Measurements from ENCODE around the gene EEPD1. TPM values are rescaled to one million over a fixed set of nuclear protein-coding genes. Genes with fewer than 3 reads are reported as not detected.

EEPD1 gene
- total RNA-seq, 1 donor from 2014 or later = 0.61 TPM

DNA sequence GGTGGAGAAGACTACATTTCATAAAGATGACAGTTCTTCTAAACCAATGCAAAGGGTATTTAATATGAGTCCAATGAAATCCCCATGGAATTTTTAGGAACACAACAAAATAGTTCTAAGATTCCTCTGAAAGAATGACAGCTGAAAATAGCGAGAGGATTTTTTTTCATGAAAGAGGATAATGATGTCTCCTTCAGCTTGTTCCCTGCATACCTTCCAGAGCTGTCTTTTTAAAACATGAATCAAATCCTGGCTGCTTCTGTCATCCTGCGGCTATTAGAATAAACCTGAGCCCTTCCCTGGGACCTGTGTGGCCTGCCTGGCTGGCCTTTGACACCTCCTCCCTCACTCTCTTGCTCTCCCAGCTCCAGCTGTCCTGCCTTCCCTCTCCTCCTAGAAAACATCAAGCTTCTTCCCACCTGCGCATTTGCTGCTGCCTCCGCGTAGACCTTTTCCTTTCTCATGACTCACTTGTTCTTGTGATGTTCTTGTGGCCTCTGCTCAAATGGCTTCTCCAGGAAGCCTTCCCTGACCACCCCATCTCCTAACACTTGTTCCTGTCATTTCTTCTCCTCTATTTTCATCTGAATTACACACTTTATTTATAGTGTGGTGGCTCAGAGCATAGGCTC lies 57.4 kb downstream of the EEPD1 start:
- H3K36me3 Mint-ChIP-seq (ENCODE audit: low read depth) = no peaks in the 10 kb centered on the region
- intact Hi-C loops (cut with micrococcal nuclease) = no loop called here
- no peak overlapping the region for H3K4me3 Mint-ChIP-seq
- no peaks in the 10 kb centered on the region for H3K9me3 Mint-ChIP-seq
- H3K27ac Mint-ChIP-seq = no peak overlapping the region
- DNase-seq = no peak
- H3K27me3 Mint-ChIP-seq = peaks cover 2% of the 10 kb centered on the region
- H3K4me1 Mint-ChIP-seq = peaks cover 15% of the 10 kb centered on the region

GRCh38 chr7:36214608-36215456 lies 61.8 kb downstream of the EEPD1 start:
- no peak for DNase-seq
- Mint-ChIP-seq H3K36me3 (ENCODE audit: low read depth) (no peaks in the 10 kb centered on the region), H3K27ac (no peak overlapping the region), H3K4me1 (peaks cover 2% of the 10 kb centered on the region), H3K27me3 (peaks cover 8% of the 10 kb centered on the region), H3K4me3 (no peak overlapping the region), H3K9me3 (no peaks in the 10 kb centered on the region)
- intact Hi-C loops (cut with micrococcal nuclease) = no loop called here

DNA sequence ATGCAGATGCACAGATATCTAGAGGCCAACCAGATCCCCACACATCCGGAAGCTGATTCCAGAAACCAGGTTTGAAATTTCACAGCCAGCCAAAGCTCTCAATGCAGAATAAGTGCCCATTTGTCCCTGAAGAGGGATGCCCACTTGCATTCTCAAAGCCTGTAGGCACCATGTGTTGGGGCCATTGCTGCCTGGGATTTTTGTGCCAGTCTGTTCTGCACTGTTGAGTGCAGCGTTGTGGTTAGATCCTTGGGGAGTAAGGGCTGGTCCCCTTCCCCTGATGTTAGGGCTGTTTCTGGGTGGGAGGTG lies 62.4 kb downstream of the EEPD1 start:
- H3K4me1 Mint-ChIP-seq = peaks cover 2% of the 10 kb centered on the region
- no peaks in the 10 kb centered on the region for H3K9me3 Mint-ChIP-seq
- intact Hi-C loops (cut with micrococcal nuclease) = no loop called here
- H3K36me3 Mint-ChIP-seq (ENCODE audit: low read depth) = no peaks in the 10 kb centered on the region
- no peak overlapping the region for H3K4me3 Mint-ChIP-seq
- no peak for DNase-seq
- peaks cover 9% of the 10 kb centered on the region for H3K27me3 Mint-ChIP-seq
- no peak overlapping the region for H3K27ac Mint-ChIP-seq

- H3K4me1 Mint-ChIP-seq = peaks cover 2% of the 10 kb centered on the region
- H3K4me3 Mint-ChIP-seq = no peak overlapping the region
- no peaks in the 10 kb centered on the region for H3K9me3 Mint-ChIP-seq
- no peaks in the 10 kb centered on the region for H3K36me3 Mint-ChIP-seq (ENCODE audit: low read depth)
- H3K27me3 Mint-ChIP-seq = peaks cover 12% of the 10 kb centered on the region
- no peak for DNase-seq
- H3K27ac Mint-ChIP-seq = no peak overlapping the region
- intact Hi-C loops (cut with micrococcal nuclease) = no loop called here
These were observed 63.1 kb downstream of the EEPD1 start for GRCh38 chr7:36216063-36216684.

DNA sequence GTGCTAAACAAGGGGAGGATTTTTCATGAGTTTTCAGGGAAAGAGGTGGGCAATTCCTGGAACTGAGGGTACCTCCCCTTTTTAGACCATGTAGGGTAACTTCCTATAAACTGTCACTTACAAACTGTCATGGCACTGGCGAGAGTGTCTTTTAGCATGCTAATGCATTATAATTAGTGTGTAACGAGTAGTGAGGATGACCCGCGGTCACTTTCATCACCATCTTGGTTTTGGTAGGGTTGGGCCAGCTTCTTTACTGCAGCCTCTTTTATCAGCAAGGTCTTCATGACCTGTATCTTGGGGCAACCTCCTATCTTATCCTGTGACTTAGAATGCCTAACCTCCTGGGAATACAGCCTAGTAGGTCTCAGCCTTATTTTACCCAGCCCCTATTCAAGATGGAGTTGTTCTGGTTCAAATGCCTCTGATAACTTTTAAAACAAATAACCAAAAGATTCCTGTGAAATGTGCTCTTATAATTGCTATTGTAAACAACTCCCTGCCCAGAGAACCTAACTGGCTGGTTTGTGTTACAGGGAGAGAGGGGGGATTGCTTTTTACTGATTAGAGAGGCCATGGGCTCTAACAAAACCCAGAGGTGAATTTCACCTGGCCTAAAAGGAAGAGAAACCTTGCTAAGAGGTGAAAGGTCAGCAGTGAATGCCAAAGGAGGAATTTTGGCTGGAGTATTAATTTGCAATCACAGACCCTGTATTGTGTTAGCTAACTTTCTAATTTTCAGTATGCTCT lies 64.3 kb downstream of the EEPD1 start:
- Mint-ChIP-seq H3K27me3 (peaks cover 13% of the 10 kb centered on the region), H3K36me3 (ENCODE audit: low read depth) (no peaks in the 10 kb centered on the region)
- intact Hi-C loops (cut with micrococcal nuclease) = no loop called here

GRCh38 chr7:36217961-36218284 lies 64.9 kb downstream of the EEPD1 start:
- no peaks in the 10 kb centered on the region for H3K36me3 Mint-ChIP-seq (ENCODE audit: low read depth)
- H3K27me3 Mint-ChIP-seq = peaks cover 13% of the 10 kb centered on the region
- no peak overlapping the region for H3K27ac Mint-ChIP-seq
- peaks cover 2% of the 10 kb centered on the region for H3K4me1 Mint-ChIP-seq
- no peak overlapping the region for H3K4me3 Mint-ChIP-seq
- no peak for DNase-seq
- intact Hi-C loops (cut with micrococcal nuclease) = no loop called here
- H3K9me3 Mint-ChIP-seq = no peaks in the 10 kb centered on the region

More for the DNA sequence above, 64.3 kb downstream of the EEPD1 start:
- H3K27ac Mint-ChIP-seq = no peak overlapping the region
- H3K4me3 Mint-ChIP-seq = no peak overlapping the region
- H3K4me1 Mint-ChIP-seq = peaks cover 2% of the 10 kb centered on the region
- no peaks in the 10 kb centered on the region for H3K9me3 Mint-ChIP-seq
- no peak for DNase-seq

- no peaks in the 10 kb centered on the region for H3K4me1 Mint-ChIP-seq
- H3K36me3 Mint-ChIP-seq (ENCODE audit: low read depth) = no peaks in the 10 kb centered on the region
- no peak overlapping the region for H3K4me3 Mint-ChIP-seq
- no peak for DNase-seq
- intact Hi-C loops (cut with micrococcal nuclease) = no loop called here
- H3K27ac Mint-ChIP-seq = no peak overlapping the region
- H3K27me3 Mint-ChIP-seq = peaks cover 14% of the 10 kb centered on the region
- no peaks in the 10 kb centered on the region for H3K9me3 Mint-ChIP-seq
These were observed 66.4 kb downstream of the EEPD1 start for GRCh38 chr7:36219429-36219828.

DNA sequence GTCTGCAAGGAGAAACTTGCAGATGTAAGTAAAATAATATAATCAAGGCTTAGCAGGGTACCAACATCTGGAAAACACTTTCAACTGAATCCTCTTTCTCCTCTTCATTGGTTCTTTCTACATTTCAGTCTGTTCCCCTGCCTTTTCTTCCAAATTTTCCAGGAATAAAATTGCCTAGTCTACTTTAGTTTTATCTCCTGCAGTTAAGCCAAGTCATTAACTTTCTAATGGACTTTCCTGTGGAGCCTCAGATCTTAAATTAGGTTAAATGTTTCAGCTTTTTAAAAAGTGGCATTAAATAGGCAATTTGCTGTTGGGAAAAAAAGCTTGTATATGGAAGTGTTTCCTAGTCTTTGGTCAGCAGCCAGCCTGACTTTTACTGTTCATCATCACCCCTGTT lies 70.8 kb downstream of the EEPD1 start:
- no peak overlapping the region for H3K27ac Mint-ChIP-seq
- no peaks in the 10 kb centered on the region for H3K4me1 Mint-ChIP-seq
- no peaks in the 10 kb centered on the region for H3K36me3 Mint-ChIP-seq (ENCODE audit: low read depth)
- intact Hi-C loops (cut with micrococcal nuclease) = no loop called here
- H3K9me3 Mint-ChIP-seq = no peaks in the 10 kb centered on the region
- peaks cover 27% of the 10 kb centered on the region for H3K27me3 Mint-ChIP-seq
- H3K4me3 Mint-ChIP-seq = no peak overlapping the region
- DNase-seq = no peak

GRCh38 chr7:36224934-36225858 lies 72.1 kb downstream of the EEPD1 start:
- Mint-ChIP-seq H3K9me3 (no peaks in the 10 kb centered on the region), H3K27me3 (peaks cover 22% of the 10 kb centered on the region), H3K27ac (no peak overlapping the region), H3K36me3 (ENCODE audit: low read depth) (no peaks in the 10 kb centered on the region), H3K4me1 (no peaks in the 10 kb centered on the region), H3K4me3 (no peak overlapping the region)
- intact Hi-C loops (cut with micrococcal nuclease) = no loop called here
- no peak for DNase-seq

DNA sequence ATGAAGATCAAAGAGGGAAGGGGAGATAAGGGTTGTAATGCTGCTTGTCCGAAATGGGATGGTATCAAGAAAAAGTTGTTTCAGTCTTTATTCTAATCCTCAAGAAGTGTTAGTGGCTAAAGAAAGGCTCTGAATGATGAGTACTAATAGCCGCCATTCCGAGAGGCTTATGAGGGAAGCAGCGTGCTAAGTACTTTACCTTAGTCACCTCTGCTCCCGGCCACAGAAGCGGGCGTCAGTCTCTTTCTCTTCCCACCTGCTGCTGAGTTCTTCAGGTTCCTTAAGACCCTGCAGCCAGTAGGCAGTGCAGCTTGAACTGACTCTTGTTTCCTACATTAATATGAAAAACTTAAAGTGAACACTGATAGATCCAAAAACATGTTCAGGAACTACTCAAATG lies 73.1 kb downstream of the EEPD1 start:
- H3K36me3 Mint-ChIP-seq (ENCODE audit: low read depth) = no peaks in the 10 kb centered on the region
- peaks cover 19% of the 10 kb centered on the region for H3K27me3 Mint-ChIP-seq
- no peak overlapping the region for H3K27ac Mint-ChIP-seq
- intact Hi-C loops (cut with micrococcal nuclease) = no loop called here
- no peak for DNase-seq
- H3K4me3 Mint-ChIP-seq = no peak overlapping the region
- no peaks in the 10 kb centered on the region for H3K9me3 Mint-ChIP-seq
- H3K4me1 Mint-ChIP-seq = no peaks in the 10 kb centered on the region

GRCh38 chr7:36227223-36227622 lies 74.2 kb downstream of the EEPD1 start:
- no peak overlapping the region for H3K4me3 Mint-ChIP-seq
- H3K9me3 Mint-ChIP-seq = no peaks in the 10 kb centered on the region
- peaks cover 16% of the 10 kb centered on the region for H3K27me3 Mint-ChIP-seq
- H3K4me1 Mint-ChIP-seq = no peaks in the 10 kb centered on the region
- DNase-seq = no peak
- no peaks in the 10 kb centered on the region for H3K36me3 Mint-ChIP-seq (ENCODE audit: low read depth)
- intact Hi-C loops (cut with micrococcal nuclease) = no loop called here
- no peak overlapping the region for H3K27ac Mint-ChIP-seq

- H3K9me3 Mint-ChIP-seq = no peaks in the 10 kb centered on the region
- H3K27ac Mint-ChIP-seq = no peak overlapping the region
- H3K4me3 Mint-ChIP-seq = no peak overlapping the region
- H3K4me1 Mint-ChIP-seq = no peaks in the 10 kb centered on the region
- no peak for DNase-seq
- H3K36me3 Mint-ChIP-seq (ENCODE audit: low read depth) = no peaks in the 10 kb centered on the region
- H3K27me3 Mint-ChIP-seq = peaks cover 16% of the 10 kb centered on the region
- intact Hi-C loops (cut with micrococcal nuclease) = no loop called here
These were observed 75.0 kb downstream of the EEPD1 start for GRCh38 chr7:36228039-36228438.

DNA sequence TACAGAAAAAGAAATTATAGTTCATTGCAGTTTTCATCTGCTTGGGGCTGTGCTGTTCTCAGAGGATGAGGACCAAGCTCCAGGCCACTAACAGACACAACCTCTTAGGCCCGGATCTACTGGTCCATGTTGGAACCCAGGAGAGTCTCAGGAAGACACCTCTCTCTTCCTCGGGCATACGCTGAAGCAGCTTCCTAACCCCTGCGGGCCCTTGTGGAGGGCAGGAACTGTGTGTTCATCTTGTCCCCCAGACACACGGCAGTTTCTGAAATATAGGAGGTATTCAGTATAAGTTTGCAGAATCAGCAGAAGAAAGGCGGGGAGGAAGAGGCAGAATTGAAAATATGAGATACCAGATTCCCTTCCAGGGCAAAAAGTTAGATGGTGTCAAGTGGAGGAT lies 78.4 kb downstream of the EEPD1 start:
- DNase-seq = no peak
- no peaks in the 10 kb centered on the region for H3K36me3 Mint-ChIP-seq (ENCODE audit: low read depth)
- no peaks in the 10 kb centered on the region for H3K4me1 Mint-ChIP-seq
- peaks cover under 1% of the 10 kb centered on the region for H3K27me3 Mint-ChIP-seq
- no peak overlapping the region for H3K4me3 Mint-ChIP-seq
- no peak overlapping the region for H3K27ac Mint-ChIP-seq
- H3K9me3 Mint-ChIP-seq = no peaks in the 10 kb centered on the region
- intact Hi-C loops (cut with micrococcal nuclease) = no loop called here

All from activated CD4-positive, alpha-beta T cell treated with anti-CD3 and anti-CD28 coated beads, Interleukin-2, amount 10 ng/mL, durations not matched to agents 24 days and 14 days (primary cell).